Right atrium auricular region (tissue), 2 donors: ENCODE data around the gene ACOXL. TPM values are rescaled to one million over a fixed set of nuclear protein-coding genes. Genes with fewer than 3 reads are reported as not detected.

Source experiments
- DNase-seq: peaks from one replicate; pipeline ENCODE4 v3.0.0-alpha.2; 2019; ENCODE audit warnings: low spot score
- H3K27ac ChIP-seq, 2 donors: fragments of 200-600 bp; sonication (generic); 1 replicate in 1 of 2; 2 replicates in 1 of 2; pipeline ENCODE4 v1.5.1; 2016 to 2019
- H3K27me3 ChIP-seq, 2 donors: fragments of 200-600 bp; sonication (generic); one replicate each; pipeline versions ENCODE4 v1.5.1 to v1.6.0; 2017 to 2019
- H3K36me3 ChIP-seq: fragments of 200-600 bp; sonication (generic); one replicate; pipeline ENCODE4 v1.5.1; 2016
- H3K4me1 ChIP-seq, 2 donors: fragments of 200-600 bp; sonication (generic); one replicate each; pipeline versions ENCODE4 v1.5.1 to v1.6.0; 2017 to 2019
- H3K4me3 ChIP-seq, 2 donors: fragments of 200-600 bp; sonication (generic); 1 replicate in 1 of 2; 2 replicates in 1 of 2; pipeline ENCODE4 v1.5.1; 2017 to 2019; ENCODE audit warnings: mild to moderate bottlenecking in 1 of 2, moderate library complexity in 1 of 2
- H3K9me3 ChIP-seq, 2 donors: fragments of 200-600 bp; sonication (generic); one replicate each; pipeline ENCODE4 v1.5.1; 2019
- total RNA-seq, 2 donors: library from RNA; depleted of rRNA; stranded (reverse); fragments of >200 nt; gene quantifications; one replicate each; pipeline ENCODE4 v1.1.0, GENCODE V29; 2016
- TF ChIP-seq, protein P1 (sequence below), 2 donors: fragments of 200-600 bp; sonication (generic); IDR thresholded peaks; one replicate each; pipeline ENCODE4 v1.5.1; 2019; ENCODE audit warnings: antibody characterized with exemption in 2 of 2

The ACOXL gene
- total RNA-seq, 2 donors from 2014 or later: 0.33 to 0.55 TPM

DNA sequence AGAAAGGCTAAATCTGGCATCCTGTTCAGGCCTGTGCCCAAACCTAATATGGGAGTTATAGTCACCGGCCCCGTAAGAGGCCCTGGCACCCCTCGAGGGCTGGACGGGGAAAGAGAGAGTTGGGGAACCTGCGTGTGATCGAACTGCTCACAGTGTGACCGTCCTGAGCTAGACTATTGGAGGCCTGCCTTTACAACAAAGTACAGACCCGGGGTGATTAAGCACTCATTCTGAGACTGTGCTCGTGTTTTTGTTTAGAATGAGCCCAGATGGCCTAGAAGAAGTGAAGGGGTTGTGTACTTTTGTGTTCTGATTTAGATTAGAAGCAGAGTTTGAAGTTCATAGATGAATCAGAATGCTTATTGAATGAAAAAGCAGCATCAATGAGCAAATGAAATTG lies 115.3 kb downstream of the ACOXL start:
- no peaks in the 10 kb centered on the region for H3K36me3 ChIP-seq
- no peaks in the 10 kb centered on the region for H3K9me3 ChIP-seq
- no peaks in the 10 kb centered on the region for H3K27me3 ChIP-seq
- no peak overlapping the region for H3K4me3 ChIP-seq
- no peaks in the 10 kb centered on the region for H3K4me1 ChIP-seq
- no peak for DNase-seq
- TF ChIP-seq, protein P1, sequence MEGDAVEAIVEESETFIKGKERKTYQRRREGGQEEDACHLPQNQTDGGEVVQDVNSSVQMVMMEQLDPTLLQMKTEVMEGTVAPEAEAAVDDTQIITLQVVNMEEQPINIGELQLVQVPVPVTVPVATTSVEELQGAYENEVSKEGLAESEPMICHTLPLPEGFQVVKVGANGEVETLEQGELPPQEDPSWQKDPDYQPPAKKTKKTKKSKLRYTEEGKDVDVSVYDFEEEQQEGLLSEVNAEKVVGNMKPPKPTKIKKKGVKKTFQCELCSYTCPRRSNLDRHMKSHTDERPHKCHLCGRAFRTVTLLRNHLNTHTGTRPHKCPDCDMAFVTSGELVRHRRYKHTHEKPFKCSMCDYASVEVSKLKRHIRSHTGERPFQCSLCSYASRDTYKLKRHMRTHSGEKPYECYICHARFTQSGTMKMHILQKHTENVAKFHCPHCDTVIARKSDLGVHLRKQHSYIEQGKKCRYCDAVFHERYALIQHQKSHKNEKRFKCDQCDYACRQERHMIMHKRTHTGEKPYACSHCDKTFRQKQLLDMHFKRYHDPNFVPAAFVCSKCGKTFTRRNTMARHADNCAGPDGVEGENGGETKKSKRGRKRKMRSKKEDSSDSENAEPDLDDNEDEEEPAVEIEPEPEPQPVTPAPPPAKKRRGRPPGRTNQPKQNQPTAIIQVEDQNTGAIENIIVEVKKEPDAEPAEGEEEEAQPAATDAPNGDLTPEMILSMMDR (IDR thresholded peaks at IDR 0.05): no peak
- no peak overlapping the region for H3K27ac ChIP-seq

DNA sequence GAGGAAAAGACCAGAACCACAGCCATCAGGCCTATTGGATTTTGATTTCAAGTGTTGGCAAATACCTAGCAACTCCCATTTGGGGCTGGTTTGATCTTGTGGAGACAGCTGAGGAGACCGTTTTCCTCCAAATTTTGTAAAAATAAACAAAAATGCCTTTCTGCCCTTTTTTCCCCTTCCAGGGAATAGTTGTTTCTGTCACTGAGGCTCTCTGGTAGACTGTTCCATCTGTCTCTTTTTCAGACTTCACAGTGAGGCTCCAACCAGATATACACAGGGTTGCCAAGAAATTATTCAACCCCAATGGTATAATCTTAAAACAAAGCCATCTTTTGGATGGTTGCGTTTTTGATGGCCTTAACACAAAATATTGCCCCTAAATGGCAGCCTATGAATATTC lies 115.7 kb downstream of the ACOXL start:
- no peak for DNase-seq
- Histone ChIP-seq H3K4me1 (no peaks in the 10 kb centered on the region), H3K27ac (no peak overlapping the region), H3K4me3 (no peak overlapping the region), H3K36me3 (no peaks in the 10 kb centered on the region), H3K27me3 (no peaks in the 10 kb centered on the region), H3K9me3 (no peaks in the 10 kb centered on the region)
- TF ChIP-seq, protein P1 (IDR thresholded peaks at IDR 0.05): no peak

DNA sequence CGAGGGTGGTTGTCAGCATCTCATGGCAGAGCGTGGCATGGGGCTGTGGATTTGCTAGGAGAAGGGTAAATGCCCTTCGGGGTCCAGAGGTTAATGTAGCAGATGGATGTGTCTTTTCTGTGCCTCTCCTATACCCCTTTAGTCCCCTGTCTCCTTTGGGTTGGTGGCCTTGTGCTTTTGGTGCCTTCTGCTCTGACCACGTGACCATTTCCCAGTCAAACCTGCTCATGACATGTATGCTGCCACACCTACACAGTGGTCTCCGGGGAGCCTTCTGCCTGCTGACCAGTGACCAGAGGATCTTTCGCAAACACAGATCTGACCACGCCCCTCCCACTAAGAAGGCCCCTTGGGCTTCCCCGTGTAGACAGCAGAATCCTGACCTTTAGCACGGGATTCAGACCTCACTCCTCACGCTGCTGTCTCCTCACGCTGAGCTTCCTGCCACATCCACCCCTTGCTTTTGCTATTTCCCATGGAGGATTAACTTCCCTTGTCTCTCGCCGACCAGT lies 116.2 kb downstream of the ACOXL start:
- no peaks in the 10 kb centered on the region for H3K9me3 ChIP-seq
- no peak overlapping the region for H3K4me3 ChIP-seq
- no peaks in the 10 kb centered on the region for H3K27me3 ChIP-seq
- TF ChIP-seq, protein P1 (IDR thresholded peaks at IDR 0.05): no peak
- DNase-seq: no peak
- no peak overlapping the region for H3K27ac ChIP-seq
- no peaks in the 10 kb centered on the region for H3K36me3 ChIP-seq
- no peaks in the 10 kb centered on the region for H3K4me1 ChIP-seq

DNA sequence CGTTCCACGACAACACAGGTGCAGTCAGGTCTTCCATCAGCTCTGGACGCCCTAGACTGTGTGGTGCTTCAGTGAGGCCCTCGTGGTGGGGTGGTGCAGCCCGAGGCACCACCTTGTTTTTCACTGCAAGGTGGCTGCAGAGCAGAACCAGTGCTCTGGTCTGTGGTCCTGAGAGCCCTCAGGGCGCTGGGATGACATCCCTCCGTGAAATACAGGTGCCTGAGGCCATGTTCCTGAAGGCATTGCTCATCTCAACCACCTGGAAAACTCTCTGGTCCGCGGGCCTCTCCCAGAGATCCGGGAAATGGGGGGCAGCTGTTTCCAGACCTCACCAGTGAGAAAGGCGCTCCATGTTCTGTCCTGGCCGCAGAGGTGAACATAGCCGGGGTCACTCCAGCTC lies 119.2 kb downstream of the ACOXL start:
- Histone ChIP-seq H3K4me1 (no peaks in the 10 kb centered on the region), H3K4me3 (no peak overlapping the region), H3K27me3 (no peaks in the 10 kb centered on the region), H3K36me3 (no peaks in the 10 kb centered on the region), H3K27ac (no peak overlapping the region), H3K9me3 (no peaks in the 10 kb centered on the region)
- TF ChIP-seq, protein P1 (IDR thresholded peaks at IDR 0.05): no peak
- no peak for DNase-seq

DNA sequence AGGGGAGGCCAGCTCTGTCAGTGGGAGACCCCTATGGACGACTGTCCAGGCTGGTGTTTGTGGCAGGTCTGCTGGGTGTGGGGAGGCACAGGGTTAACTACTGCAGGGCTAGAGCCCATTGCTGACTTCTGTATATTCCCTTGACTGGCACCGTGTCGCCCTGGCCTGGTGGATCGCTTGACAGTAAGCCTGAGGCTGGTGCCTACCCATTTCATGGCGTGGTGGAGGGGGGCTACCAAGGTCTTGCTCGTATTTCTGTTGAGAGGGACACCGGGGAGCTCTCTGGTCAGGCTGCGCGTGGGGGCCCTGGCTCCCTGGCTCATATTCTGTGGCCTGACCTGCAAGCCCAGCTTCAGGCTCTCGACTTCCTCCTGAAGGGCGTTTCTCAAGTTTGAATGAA lies 119.7 kb downstream of the ACOXL start:
- H3K27ac ChIP-seq: no peak overlapping the region
- TF ChIP-seq, protein P1 (IDR thresholded peaks at IDR 0.05): no peak

DNA sequence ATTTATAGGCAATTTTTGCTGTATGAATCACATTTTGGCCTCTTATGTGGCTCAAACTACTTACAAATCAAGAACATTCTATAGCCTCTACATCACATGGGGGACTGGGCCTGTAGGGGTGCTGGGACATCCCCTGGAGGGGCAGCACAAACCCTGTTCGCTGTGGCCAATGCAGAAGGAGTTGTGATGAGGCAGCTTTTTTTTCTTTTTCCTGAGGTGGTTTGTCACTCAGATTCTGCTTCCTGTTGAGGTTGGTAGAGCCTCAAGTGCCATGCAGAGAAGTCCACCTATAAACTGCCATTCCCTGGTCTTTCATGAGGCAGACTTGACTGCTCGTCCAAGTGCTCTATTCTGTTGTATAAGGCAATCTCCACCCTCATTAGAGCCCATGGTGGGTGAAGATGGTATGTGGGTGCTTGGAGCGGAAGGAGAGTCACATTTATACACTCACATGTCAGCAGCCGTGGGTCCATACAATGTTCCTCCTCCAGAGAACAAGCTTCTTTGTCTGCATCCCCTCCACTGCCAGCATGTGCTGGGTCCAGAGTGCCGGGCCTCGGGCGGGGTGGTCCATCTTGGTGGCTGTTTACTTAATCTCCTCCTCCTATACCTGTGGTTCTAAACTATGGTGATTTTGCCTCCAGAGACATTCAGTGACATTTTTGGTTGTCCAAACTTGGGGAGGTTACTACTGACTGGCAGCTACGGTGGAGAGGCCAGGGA lies 120.3 kb downstream of the ACOXL start:
- Histone ChIP-seq H3K4me1 (no peaks in the 10 kb centered on the region), H3K9me3 (no peaks in the 10 kb centered on the region), H3K4me3 (no peak overlapping the region), H3K27ac (no peak overlapping the region), H3K36me3 (no peaks in the 10 kb centered on the region), H3K27me3 (no peaks in the 10 kb centered on the region)
- DNase-seq: no peak
- TF ChIP-seq, protein P1 (IDR thresholded peaks at IDR 0.05): no peak

More for the DNA sequence above, 119.7 kb downstream of the ACOXL start:
- Histone ChIP-seq H3K9me3 (no peaks in the 10 kb centered on the region), H3K4me3 (no peak overlapping the region), H3K4me1 (no peaks in the 10 kb centered on the region), H3K36me3 (no peaks in the 10 kb centered on the region), H3K27me3 (no peaks in the 10 kb centered on the region)
- DNase-seq: no peak
